ENCODE data around the gene CD209. TPM values are rescaled to one million over a fixed set of nuclear protein-coding genes. Genes with fewer than 3 reads are reported as not detected.

The CD209 gene
- total RNA-seq, 1 experiment from 2014 or later, result not detected

DNA sequence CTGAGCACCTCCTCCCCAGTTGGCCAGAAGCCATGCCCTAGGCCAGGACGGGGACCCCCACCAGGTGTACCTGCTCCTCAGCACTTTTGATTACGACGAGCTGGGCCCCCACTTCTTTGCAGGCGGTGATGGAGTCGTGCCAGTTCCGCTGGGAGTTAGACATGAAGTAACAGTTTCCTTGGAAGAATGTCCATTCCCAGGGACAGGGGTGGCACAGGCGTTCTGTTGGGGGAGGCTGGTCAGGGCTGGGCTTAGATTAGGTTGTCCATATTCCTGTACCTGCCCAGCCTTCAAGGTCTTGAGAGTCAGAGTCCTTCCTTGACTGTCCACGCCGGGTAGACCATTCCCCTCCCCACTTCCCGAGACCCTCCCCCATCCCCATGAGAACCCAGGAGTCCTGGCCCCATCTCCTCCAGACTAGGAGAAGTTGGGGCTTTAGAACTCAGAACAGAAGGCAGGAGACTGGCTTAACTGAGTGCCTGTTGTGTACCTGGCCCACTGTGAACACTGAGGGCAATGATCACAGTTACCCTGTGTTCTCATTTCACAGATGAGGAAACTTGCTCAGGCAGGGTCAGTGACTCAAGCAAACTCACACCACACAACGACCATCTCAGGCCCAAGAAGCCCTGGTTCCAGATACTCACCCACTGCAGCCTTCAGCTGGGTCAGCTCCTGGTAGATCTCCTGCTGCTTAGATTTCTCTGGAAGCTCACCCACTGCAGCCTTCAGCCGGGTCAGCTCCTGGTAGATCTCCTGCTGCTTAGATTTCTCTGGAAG lies 2.3 kb downstream of the CD209 start:
- no peaks in the 10 kb centered on the region for H3K36me3 ChIP-seq (ENCODE audit: control insufficient read depth in 1 of 2, insufficient read depth in 2 of 2, low read length in 2 of 2)
- DNase-seq (ENCODE audit: low read depth, low spot score), result no peak
- ChIA-PET POLR2A (no interaction called here), RAD21 (ENCODE audit: low non-redundant PET in 1 of 2, low total read pairs in 2 of 2, uncharacterized antibody in 2 of 2, unreplicated experiment in 2 of 2) (interaction anchor here in 1 of 2 experiments (0.6 kb wide), 1 partner anchor 800 kb away, joined by 3 read pairs; no protein-coding TSS in a partner anchor), CTCF (no interaction called here)
- H3K79me2 ChIP-seq (ENCODE audit: insufficient read depth, low read length), result no peaks in the 10 kb centered on the region
- no peaks in the 10 kb centered on the region for H4K20me1 ChIP-seq (ENCODE audit: insufficient read depth)
- no peak for ATAC-seq
- no peaks in the 10 kb centered on the region for H3K9me2 ChIP-seq (ENCODE audit: insufficient read depth)
- no peaks in the 10 kb centered on the region for H3K4me1 ChIP-seq (ENCODE audit: control insufficient read depth in 1 of 2, insufficient read depth in 2 of 2, low read length in 2 of 2)
- H3K9ac ChIP-seq (ENCODE audit: low read length), result no peak overlapping the region
- TF ChIP-seq REST (IDR thresholded peaks at IDR 0.05; ENCODE audit: low read depth), result no peak
- no peak for TF ChIP-seq ZNF274 (IDR thresholded peaks at IDR 0.05; ENCODE audit: low read depth, low read length)
- no peak for TF ChIP-seq EZH2 (IDR thresholded peaks at IDR 0.05)
- TF ChIP-seq ATF3 (IDR thresholded peaks at IDR 0.05), result no peak
- H3K4me3 ChIP-seq (replicated peaks in 1 of 2; ENCODE audit: low read depth in 1 of 2, low read length in 2 of 2), result no peak overlapping the region
- no peak overlapping the region for H3K4me2 ChIP-seq (ENCODE audit: low read length)
- no peak overlapping the region for H2AFZ ChIP-seq (ENCODE audit: low read depth, low read length, poor library complexity, severe bottlenecking)
- H3K27me3 ChIP-seq (ENCODE audit: insufficient read depth, low read length), result peaks cover 13% of the 10 kb centered on the region
- no peak overlapping the region for H3K27ac ChIP-seq (ENCODE audit: low read depth, low read length)
- intact Hi-C loops (cut with micrococcal nuclease), result no loop called here
- no peaks in the 10 kb centered on the region for H3K9me3 ChIP-seq (ENCODE audit: control insufficient read depth in 1 of 2, insufficient read depth in 1 of 2, low read depth in 1 of 2, low read length in 2 of 2)
- no TSS peak for BruUV-seq (replicated peaks)

All from HCT116 (cell line).